Activated gamma-delta T cell treated with Interleukin-2 at 50 U/mL for 16 hours (primary cell): ENCODE measurements around the gene PIEZO1.

Experiments used
- DNase-seq: peaks from one replicate; pipeline ENCODE4 v3.0.0-alpha.2; 2020

The PIEZO1 gene

DNA sequence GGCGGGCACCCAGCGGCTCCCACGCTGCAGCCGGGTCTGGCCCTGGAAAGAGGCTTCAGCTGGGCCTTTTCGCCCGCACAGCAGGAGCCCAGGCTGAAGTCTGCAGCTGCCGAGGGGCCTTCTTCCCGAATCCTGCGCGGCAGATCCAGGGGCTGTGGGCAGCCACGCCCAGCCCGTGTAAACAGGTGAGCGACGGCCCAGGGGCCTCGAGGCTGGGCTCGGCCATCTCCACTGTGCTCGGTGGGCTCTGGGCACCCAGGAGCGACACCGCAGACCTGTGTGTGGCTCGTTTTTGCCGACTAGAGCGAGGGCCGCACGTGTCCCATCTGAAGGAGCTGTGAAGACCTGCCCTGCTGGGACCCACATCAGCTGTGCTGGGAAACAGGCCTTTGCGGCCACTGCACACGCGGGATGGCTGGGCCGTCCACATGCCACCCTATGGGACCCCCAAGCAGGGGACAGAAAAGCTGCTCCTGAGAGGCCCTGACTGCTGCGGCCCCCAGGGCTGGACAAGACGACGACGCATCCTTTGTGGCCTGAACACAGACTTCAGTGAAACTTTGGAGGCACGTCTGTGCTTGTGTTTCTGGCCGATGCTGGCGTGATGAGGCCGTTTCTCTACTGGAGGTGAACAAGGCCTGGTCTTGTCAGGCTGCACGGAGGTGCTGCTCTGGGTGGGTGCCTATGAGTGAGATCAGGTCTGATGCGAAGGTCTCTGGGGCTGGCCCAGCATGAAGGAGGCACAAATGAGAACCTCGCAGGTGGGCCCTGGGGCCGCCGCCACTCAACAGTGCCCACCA is 31.9 kb upstream of the PIEZO1 start:
- DNase-seq, result no peak

DNA sequence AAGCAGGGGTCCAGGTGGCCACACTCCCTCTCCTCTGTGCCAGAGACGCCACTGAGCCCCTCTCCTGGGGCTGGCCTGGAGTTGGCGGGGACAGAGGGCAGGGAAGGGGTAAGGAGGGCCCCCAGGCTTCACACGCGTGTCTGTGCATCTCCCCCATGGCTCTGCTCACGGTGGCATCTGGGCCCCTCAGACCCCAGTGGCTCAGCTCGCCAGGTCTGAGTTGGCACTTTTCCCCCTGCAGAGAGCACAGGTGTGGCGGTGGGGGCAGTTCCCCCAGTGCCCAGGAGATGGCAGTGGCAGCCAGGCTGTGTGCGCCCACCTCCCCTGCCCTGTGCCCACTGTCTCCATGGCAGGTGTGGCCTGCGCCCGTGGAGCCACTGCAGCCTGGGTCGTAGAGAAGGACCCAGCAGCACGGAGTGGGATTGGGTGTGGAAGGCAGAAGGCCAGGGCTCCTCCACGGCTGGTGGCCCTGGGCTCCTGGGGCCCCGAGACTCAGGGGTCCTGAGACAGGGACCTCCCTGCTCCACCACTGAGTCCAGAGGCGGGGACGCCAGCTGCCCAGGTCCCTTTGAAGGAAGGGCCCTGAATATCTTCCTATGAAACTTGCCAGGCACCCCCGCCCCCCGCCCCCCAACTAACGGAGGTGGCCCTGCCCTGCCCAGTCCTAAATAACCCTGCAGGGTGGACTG is 31.0 kb upstream of the PIEZO1 start:
- peak; percentile 53 for DNase-seq

DNA sequence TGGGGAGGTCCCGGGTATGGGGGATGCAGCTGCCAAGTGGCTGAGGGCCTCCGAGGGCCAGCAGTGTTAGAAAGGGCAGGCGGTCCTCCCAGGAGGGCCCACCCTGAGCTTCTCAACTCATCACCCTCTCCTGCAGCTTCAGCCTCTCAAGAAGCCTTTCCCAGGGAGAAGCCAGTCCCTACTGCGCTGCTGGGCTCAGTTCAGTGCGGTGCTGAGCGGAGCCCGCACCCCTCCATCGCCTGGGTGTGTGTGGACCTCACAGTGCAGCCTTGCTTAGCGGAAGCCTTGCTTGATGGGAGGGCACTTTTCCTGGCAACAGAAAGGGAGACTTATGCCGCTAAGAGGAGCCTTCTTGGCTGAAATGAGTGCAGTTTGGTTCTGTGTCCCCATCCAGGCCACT is 30.2 kb upstream of the PIEZO1 start:
- no peak for DNase-seq

- no peak for DNase-seq
Observed at GRCh38 chr16:88814144-88814502, 29.1 kb upstream of the PIEZO1 start.

- DNase-seq, result no peak
Observed at GRCh38 chr16:88813269-88814143, 28.5 kb upstream of the PIEZO1 start.

- DNase-seq, result no peak
Observed at GRCh38 chr16:88812513-88813268, 27.7 kb upstream of the PIEZO1 start.

- peak; percentile 97 for DNase-seq
Observed at GRCh38 chr16:88811769-88812512, 26.9 kb upstream of the PIEZO1 start, which contains the start of gene APRT. Gene APRT (minus strand): TSS chr16:88811928. CDS start chr16:88811899, 29 bp downstream.

DNA sequence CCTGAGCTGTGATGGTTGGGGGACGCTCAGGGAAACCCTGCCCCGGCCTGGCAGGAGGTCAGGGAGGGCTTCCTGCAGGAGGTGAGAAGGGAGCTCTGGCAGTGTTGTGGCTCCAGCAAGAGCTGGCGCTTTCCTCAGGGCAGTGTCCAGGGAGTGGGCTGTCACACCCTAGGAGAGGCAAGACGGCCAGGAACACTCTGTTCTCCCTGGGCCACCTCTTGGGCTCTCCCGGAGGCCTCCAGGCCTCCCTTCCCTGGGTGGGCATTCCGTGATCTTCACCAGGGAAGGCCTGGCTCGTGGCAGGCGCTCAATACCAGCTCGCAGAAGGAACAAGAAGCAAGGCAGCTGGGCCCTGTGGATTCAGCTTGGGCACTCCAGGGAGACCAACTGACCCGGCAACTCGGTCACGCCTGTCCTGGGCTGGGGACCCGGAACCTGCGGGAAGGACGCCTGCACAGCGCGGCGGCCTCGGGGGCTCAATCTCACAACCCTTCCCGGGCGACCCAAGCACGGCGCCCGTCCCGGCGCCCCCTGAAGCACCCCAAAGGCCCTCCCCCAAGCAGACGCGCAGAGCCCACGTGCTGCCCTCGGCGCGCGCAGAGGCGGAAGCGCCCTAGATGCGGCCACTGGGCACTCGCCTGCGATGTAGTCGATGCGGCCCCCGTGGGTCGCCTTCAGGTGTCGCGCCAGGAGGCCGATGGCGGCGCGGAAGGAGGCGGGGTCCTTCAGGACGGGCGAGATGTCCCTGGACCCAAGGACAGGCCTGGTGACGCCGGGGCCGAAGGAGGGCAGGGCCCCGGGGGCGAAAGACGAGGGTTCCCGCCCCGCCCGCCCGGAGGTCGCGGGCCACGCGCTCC is 26.1 kb upstream of the PIEZO1 start:
- peak; percentile 68 for DNase-seq

DNA sequence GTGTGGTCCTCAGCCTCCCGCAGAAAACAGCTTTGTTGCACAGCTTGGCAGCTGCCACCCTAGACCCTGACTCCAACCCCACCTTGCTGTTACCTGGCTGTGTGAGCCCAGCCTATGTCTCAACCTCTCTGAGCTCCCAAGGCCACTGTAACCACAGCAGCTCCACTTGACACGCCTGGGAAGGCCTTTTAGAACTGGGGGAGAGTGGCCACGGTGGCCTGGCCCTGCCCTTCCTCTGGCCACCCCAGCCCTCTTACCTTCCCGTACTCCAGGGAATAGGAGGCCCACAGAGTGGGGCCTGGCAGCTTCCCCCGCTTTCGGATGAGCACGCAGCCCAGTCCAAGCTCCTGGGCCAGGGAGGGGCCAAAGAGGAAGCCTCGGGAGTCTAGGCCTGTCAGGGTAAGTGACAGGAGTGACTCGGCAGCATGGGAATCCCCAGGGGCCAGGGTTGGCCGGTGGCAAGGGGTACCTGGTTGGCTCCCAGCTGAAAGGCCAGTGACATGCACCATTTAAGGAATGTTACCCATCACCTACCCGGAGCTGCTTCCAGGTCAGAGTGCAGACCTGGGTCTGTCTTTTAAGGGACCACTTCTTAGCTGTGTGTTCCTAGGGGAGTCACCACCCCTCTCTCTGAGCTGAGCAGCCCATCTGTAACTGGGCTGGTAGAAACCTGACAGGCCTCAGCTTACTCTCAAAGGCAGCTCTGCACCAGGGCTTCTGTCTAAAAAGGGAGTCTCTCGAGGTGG is 25.3 kb upstream of the PIEZO1 start:
- no peak for DNase-seq

- no peak for DNase-seq
Observed at GRCh38 chr16:88809676-88810165, 24.7 kb upstream of the PIEZO1 start.

- no peak for DNase-seq
Observed at GRCh38 chr16:88809068-88809675, 24.2 kb upstream of the PIEZO1 start.

GRCh38 chr16:88807626-88808453 is 22.8 kb upstream of the PIEZO1 start:
- no peak for DNase-seq

DNA sequence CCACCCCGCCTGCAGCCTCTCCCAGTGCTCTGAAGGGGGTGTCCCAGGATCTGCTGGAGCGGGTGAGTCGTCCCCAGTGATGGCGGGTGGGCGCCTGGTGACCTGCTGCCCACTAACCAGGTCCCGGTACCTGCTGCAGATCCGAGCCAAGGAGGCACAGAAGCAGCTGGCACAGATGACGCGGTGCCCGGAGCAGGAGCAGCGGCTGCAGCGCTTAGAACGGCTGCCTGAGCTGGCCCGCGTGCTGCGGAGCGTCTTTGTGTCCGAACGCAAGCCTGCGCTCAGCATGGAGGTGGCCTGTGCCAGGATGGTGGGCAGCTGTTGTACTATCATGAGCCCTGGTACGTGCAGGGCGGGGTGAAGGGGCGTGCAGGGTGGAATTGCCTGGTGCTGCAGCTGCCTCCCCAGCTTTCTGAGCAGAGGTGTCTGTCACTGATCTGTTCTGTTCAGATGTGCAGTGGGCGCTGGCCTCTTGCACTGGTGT is 22.2 kb upstream of the PIEZO1 start:
- no peak for DNase-seq

GRCh38 chr16:88806491-88807111 is 21.6 kb upstream of the PIEZO1 start:
- no peak for DNase-seq

DNA sequence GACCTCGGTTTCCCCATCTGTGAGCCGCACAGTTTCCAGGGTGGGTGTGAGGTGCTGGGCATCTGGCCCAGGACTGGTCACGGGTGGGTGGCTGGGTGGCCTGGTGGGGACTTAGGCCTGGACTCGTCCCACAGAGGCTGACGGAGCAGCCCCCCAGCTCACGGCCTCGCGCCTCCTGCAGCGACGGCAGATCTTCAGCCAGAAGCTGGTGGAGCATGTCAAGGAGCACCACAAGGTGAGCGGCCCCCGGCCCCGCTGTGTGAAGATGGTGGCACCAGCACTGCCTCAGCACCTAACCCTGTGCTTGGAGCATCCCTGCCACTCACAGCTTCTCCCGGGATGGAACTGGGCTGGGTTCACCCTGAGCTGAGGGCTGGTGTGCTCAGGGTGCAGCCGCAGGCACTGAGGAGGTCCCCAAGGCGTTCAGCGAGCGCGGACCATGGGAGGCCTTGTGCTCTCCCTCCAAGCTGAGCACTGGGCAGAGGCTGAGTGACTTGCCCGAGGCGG is 20.9 kb upstream of the PIEZO1 start:
- DNase-seq, result no peak

DNA sequence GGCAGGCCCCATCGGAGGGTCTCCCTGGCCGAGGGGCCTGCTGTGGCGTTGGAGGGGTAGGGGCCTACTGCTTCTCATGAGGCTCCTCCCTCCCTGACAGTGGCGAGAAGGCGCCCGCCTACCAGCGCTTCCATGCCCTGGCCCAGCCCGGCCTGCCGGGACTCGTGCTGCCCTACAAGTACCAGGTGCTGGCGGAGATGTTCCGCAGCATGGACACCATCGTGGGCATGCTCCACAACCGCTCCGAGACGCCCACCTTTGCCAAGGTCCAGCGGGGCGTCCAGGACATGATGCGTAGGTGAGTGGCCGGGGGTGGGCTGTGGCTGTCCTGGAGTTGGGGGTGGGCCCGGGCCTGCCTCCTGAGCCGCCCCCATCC is 20.3 kb upstream of the PIEZO1 start:
- no peak for DNase-seq

DNA sequence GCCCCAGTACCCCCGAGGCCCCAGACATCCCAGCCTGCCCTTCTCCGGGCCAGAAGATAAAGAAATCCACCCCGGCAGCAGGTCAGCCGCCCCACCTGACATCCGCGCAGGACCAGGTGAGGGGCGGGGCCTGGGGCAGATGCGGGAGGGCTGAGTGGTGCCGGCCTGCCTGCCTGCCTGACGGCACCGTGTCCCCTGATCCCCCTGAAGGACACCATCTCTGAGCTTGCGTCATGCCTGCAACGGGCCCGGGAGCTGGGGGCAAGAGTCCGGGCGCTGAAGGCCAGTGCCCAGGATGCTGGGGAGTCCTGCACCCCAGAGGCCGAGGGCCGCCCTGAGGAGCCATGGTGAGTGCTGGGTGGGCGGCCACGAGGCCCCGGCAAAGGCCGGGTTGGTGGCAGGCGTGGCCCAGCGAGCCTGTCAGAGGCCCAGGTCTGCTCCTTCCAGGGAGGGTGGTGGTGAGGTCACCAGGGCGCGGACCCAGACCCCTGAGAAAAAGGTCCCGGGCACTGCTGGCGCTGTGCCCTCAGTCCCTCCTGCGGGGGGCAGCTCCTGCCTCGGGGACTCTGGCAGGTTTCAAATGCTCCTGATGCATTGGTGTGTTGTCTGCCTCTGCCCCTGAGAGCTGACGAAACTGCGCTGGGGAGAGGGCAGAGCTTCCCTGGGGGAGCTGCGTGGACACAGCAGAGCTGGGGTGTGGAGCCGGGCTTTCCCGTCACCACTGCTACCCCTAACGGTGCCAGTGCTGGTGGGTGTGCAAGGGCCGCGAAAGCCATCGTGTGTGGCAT is 19.7 kb upstream of the PIEZO1 start:
- no peak for DNase-seq
